ENCODE results near the gene ZBTB42. TPM values are rescaled to one million over a fixed set of nuclear protein-coding genes. Genes with fewer than 3 reads are reported as not detected.

ZBTB42 gene
- 3.5 and 4.3 TPM in 2 replicates for total RNA-seq

DNA sequence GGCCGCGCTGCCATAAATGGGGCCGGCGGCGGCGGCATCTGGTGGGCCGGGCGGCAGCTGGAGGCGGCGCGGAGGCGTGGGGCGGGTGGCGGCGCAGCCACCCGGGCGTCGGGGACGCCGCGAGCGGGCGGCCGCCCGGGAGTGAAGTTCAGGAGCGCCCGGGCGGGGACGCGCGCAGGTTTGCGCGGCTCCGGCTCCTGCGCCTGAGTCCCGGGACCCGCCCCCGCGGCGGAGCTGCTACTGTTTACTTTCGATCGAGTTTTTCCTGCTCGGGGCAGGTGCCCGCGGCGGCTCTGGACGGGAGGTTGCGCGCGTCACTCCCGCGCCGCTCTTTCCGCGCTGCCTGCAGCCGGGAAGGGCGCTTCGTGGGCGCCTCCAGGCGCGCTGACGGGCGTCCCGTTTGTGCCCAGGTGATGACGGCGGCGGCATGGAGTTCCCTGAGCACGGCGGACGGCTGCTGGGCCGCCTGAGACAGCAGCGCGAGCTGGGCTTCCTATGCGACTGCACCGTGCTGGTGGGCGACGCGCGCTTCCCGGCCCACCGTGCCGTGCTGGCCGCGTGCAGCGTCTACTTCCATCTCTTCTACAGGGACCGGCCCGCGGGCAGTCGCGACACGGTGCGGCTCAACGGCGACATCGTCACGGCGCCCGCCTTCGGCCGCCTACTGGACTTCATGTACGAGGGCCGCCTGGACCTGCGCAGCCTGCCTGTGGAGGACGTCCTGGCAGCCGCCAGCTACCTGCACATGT lies at the start of gene ZBTB42:
Gene ZBTB42, plus strand, starts transcription at position 331 of the 749 bp plus-strand sequence. Its CDS starts 97 bp downstream, at position 428.
- DNase-seq (ENCODE audit: low read depth), result peak; percentile 63
- TF ChIP-seq CTCF (IDR thresholded peaks at IDR 0.05; ENCODE audit: insufficient read depth, low read depth, low read length), result no peak
- H3K4me3 ChIP-seq (ENCODE audit: low read depth, low read length), result peak within 1 kb of the TSS; percentile 68

DNA sequence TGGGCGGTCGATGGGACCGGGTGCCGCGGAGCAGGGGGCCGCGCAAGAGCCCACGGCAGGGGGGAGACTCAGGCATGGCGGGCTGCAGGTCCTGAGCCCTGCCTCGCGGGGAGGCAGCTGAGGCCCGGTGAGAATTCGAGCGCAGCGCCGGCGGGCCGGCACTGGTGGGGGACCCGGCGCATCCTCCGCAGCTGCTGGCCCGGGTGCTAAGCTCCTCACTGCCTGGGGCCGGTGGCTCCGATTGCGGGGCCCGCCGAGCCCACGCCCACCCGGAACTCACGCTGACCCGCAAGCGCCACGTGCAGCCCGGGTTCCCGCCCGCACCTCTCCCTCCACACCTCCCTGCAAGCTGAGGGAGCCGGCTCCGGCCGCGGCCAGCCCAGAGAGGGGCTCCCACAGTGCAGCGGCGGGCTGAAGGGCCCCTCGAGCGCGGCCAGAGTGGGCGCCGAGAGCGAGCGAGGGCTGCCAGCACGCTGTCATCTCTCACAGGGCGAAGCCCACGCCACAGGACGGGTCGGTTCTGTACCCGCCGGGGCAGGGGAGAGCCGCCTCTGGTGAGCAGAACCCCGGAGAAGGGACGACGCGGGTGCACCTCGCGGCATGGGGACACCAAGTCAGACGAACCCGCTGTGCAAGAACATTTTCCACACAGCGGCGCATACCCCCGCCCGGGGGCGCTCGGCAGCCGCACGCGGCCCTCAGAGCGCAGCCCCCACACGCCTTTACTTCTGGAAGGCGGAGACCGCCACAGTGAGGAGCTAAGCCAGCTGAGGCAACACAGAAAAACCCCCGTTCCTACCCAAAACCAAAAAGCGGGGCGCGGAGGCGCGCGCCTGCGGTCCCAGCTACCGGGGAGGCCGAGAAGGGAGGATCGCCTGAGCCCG lies 49.1 kb upstream of the ZBTB42 start:
- TF ChIP-seq CTCF (IDR thresholded peaks at IDR 0.05; ENCODE audit: insufficient read depth, low read depth, low read length), result no peak
- DNase-seq (ENCODE audit: low read depth), result peak; percentile 5
- peak overlapping the region; percentile 63 for H3K4me3 ChIP-seq (ENCODE audit: low read depth, low read length)

- no peak for TF ChIP-seq CTCF (IDR thresholded peaks at IDR 0.05; ENCODE audit: insufficient read depth, low read depth, low read length)
- peak overlapping the region; percentile 63 for H3K4me3 ChIP-seq (ENCODE audit: low read depth, low read length)
- DNase-seq (ENCODE audit: low read depth), result no peak
Observed at GRCh38 chr14:104752423-104752734, 48.5 kb upstream of the ZBTB42 start.

DNA sequence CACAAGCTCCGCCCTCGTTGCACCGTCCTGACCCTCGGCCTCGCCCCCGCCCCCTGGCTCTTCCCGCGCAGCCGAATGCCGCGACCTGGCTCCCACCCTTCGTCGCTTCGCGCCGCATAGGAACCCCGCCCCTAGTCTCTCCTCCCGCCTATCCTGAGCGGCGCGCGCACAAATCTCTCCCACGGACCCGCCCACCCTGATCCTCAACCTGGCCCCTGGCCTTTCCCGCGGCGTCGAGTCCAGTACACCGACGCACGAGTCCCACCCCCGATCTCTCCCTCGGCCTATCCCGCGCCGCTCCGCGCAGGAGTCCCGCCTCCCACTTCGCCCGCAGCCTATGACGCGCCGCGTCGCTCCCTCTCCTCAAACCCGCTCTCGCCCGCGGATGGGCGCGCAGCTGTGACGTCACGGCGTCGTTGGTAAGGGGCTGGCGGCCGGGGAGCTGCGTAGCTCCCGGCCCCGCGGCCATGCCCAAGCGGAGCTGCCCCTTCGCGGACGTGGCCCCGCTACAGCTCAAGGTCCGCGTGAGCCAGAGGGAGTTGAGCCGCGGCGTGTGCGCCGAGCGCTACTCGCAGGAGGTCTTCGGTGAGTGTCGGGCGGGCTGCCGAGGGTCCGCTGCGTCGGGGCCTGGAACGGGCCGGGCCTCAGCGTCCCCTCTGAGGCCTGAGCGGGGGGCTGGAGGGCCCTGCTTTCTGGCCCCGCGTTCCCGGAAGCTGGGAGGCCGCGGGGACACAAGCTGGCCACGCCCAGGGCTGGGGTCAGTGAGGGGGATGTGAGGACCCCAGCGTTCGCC lies 48.0 kb upstream of the ZBTB42 start, which contains the start of gene SIVA1:
Gene SIVA1, plus strand, starts transcription at position 413 of the 793 bp plus-strand sequence. Its CDS starts 55 bp downstream, at position 468.
- DNase-seq (ENCODE audit: low read depth), result peak; percentile 100
- peak within 1 kb of the TSS; percentile 92 for H3K4me3 ChIP-seq (ENCODE audit: low read depth, low read length)

GRCh38 chr14:104753528-104754212 lies 47.2 kb upstream of the ZBTB42 start:
- no peak for TF ChIP-seq CTCF (IDR thresholded peaks at IDR 0.05; ENCODE audit: insufficient read depth, low read depth, low read length)
- no peak for DNase-seq (ENCODE audit: low read depth)
- H3K4me3 ChIP-seq (ENCODE audit: low read depth, low read length), result peak overlapping the region; percentile 92

More for the DNA sequence above, 48.0 kb upstream of the ZBTB42 start, which contains the start of gene SIVA1:
- no peak for TF ChIP-seq CTCF (IDR thresholded peaks at IDR 0.05; ENCODE audit: insufficient read depth, low read depth, low read length)
